ENCODE data around the gene AMIGO1. TPM values are rescaled to one million over a fixed set of nuclear protein-coding genes. Genes with fewer than 3 reads are reported as not detected.

Gene AMIGO1
- total RNA-seq, 4 donors from 2014 or later, result 2.1 to 8.5 (median 4.7) TPM

- 79% methylated on average over 14 of the region's 14 CpGs for WGBS
- no peaks in the 10 kb centered on the region for H3K9me3 ChIP-seq
- DNase-seq (ENCODE audit: low spot score in 2 of 2), result no peak
Measured at GRCh38 chr1:109527098-109527811, 17.7 kb upstream of the AMIGO1 start.

DNA sequence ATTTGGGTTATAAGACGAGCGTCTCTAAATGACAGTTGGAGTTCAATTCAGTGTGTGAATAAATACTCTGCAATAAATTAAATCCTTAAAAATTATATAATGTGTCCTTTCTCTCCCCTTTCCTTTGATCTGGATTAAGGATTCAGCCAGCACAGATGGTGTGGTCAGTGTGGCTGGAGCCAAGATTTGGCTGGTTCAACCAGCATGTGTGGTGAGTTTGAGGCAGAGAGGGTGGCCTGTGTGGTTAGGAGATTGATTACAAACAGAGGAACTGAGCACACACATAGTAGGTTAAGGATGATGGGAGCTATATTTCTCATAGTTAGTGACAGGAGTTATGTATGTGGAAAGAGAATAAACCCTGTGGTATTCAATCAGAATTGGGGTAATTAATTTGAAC, 14.2 kb upstream of the AMIGO1 start:
- WGBS, result 87% methylated on average over 2 of the region's 2 CpGs
- no peaks in the 10 kb centered on the region for H3K9me3 ChIP-seq
- TF ChIP-seq, protein P1, sequence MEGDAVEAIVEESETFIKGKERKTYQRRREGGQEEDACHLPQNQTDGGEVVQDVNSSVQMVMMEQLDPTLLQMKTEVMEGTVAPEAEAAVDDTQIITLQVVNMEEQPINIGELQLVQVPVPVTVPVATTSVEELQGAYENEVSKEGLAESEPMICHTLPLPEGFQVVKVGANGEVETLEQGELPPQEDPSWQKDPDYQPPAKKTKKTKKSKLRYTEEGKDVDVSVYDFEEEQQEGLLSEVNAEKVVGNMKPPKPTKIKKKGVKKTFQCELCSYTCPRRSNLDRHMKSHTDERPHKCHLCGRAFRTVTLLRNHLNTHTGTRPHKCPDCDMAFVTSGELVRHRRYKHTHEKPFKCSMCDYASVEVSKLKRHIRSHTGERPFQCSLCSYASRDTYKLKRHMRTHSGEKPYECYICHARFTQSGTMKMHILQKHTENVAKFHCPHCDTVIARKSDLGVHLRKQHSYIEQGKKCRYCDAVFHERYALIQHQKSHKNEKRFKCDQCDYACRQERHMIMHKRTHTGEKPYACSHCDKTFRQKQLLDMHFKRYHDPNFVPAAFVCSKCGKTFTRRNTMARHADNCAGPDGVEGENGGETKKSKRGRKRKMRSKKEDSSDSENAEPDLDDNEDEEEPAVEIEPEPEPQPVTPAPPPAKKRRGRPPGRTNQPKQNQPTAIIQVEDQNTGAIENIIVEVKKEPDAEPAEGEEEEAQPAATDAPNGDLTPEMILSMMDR (IDR thresholded peaks at IDR 0.05), result no peak
- no peaks in the 10 kb centered on the region for H3K36me3 ChIP-seq
- no peak overlapping the region for H3K27ac ChIP-seq
- no peak overlapping the region for H3K4me3 ChIP-seq
- no peaks in the 10 kb centered on the region for H3K4me1 ChIP-seq
- DNase-seq (ENCODE audit: low spot score in 2 of 2), result no peak
- peaks cover 4% of the 10 kb centered on the region for H3K27me3 ChIP-seq

More at GRCh38 chr1:109527098-109527811, 17.7 kb upstream of the AMIGO1 start:
- Histone ChIP-seq H3K4me1 (peaks cover 5% of the 10 kb centered on the region), H3K27ac (no peak overlapping the region), H3K27me3 (peaks cover 4% of the 10 kb centered on the region), H3K4me3 (no peak overlapping the region), H3K36me3 (no peaks in the 10 kb centered on the region)
- no peak for TF ChIP-seq EP300 (IDR thresholded peaks at IDR 0.05)
- TF ChIP-seq POLR2AphosphoS5 (IDR thresholded peaks at IDR 0.05), result no peak
- TF ChIP-seq POLR2A (IDR thresholded peaks at IDR 0.05), result no peak
- TF ChIP-seq, protein P1 (IDR thresholded peaks at IDR 0.05), result no peak

GRCh38 chr1:109522026-109522425, 12.5 kb upstream of the AMIGO1 start:
- 88% methylated on average over 7 of the region's 7 CpGs for WGBS
- TF ChIP-seq, protein P1 (IDR thresholded peaks at IDR 0.05), result no peak
- TF ChIP-seq POLR2AphosphoS5 (IDR thresholded peaks at IDR 0.05) (no peak), EP300 (IDR thresholded peaks at IDR 0.05) (no peak), POLR2A (IDR thresholded peaks at IDR 0.05) (no peak)
- H3K4me3 ChIP-seq, result no peak overlapping the region

DNA sequence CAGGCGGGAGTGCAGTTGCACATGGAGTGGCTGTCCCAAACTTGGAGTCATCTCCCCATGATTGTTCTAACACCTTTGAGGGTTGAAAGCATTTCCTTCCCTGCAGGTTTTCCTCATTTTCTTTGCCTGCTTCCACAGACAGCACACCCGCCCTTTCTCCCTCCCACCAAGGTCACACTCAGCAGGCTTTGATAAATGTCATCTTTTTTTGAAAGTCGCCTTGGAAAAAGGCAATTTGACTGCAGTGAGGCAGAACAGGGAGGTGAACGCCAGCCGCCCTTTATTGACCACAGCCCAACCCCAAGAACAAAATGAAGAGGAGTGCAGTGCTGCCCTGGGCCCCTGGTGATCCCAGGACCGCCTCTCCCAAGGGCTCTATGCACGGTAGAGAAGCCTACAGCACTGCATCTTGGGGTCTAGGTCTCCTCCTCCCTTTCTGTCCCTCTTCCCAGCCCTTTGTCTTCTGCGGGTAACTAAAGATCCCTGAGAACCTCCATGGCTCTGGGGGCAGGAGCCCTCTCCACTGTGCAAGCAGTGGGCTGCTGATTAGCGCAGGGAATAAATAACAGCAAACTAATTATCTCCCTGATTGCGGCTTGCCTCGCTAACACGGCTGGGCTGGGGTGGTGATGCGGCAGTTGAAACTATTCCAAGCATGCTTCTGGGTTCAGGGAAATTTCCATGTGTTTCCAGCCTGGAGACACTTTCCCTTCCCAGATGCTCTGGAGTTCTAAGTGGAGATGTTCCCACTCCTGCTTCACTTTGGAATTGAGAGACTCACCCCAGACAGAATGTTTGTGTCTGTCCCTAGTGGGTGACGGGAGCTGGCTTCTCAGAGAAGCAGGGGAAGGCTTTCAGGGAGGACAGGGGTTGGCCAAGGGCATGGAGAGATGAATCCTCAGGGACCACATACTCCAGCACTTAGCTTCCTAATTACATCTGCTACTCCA, 11.8 kb upstream of the AMIGO1 start:
- TF ChIP-seq, protein P1 (IDR thresholded peaks at IDR 0.05), result no peak
- TF ChIP-seq EP300 (IDR thresholded peaks at IDR 0.05) (no peak), POLR2A (IDR thresholded peaks at IDR 0.05) (no peak), POLR2AphosphoS5 (IDR thresholded peaks at IDR 0.05) (no peak)
- H3K36me3 ChIP-seq, result no peaks in the 10 kb centered on the region
- no peak overlapping the region for H3K4me3 ChIP-seq
- 54% methylated on average over 13 of the region's 14 CpGs for WGBS
- no peaks in the 10 kb centered on the region for H3K4me1 ChIP-seq
- H3K9me3 ChIP-seq, result no peaks in the 10 kb centered on the region
- no peak for DNase-seq (ENCODE audit: low spot score in 2 of 2)
- H3K27me3 ChIP-seq, result peaks cover 4% of the 10 kb centered on the region
- H3K27ac ChIP-seq, result no peak overlapping the region

More at GRCh38 chr1:109522026-109522425, 12.5 kb upstream of the AMIGO1 start:
- H3K27me3 ChIP-seq, result peaks cover 4% of the 10 kb centered on the region
- H3K4me1 ChIP-seq, result no peaks in the 10 kb centered on the region
- no peak overlapping the region for H3K27ac ChIP-seq
- no peak for DNase-seq (ENCODE audit: low spot score in 2 of 2)
- H3K36me3 ChIP-seq, result no peaks in the 10 kb centered on the region
- H3K9me3 ChIP-seq, result no peaks in the 10 kb centered on the region

DNA sequence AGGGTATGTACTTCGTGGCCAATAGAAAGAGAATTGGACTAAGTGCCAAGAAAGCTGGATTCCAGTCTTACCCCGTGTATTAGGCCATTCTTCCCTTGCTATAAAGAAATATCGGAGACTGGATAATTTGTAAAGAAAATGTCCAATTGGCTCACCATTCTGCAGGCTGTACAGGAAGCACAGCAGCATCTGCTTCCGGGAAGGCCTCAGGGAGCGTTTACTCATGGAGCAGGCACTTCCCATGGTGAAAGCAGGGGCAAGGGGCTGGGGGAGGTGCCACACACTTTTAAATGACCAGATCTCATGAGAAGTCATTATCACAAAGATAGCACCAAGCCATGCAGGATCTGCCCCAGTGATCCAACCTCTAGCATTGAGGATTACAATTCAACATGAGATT, 7.8 kb upstream of the AMIGO1 start:
- no peaks in the 10 kb centered on the region for H3K9me3 ChIP-seq
- no peak overlapping the region for H3K27ac ChIP-seq
- TF ChIP-seq EP300 (IDR thresholded peaks at IDR 0.05) (no peak), POLR2AphosphoS5 (IDR thresholded peaks at IDR 0.05) (no peak), POLR2A (IDR thresholded peaks at IDR 0.05) (no peak)
- TF ChIP-seq, protein P1 (IDR thresholded peaks at IDR 0.05), result no peak
- H3K4me3 ChIP-seq, result no peak overlapping the region
- DNase-seq (ENCODE audit: low spot score in 2 of 2), result no peak
- no peaks in the 10 kb centered on the region for H3K36me3 ChIP-seq
- no peaks in the 10 kb centered on the region for H3K27me3 ChIP-seq
- 81% methylated on average over 5 of the region's 5 CpGs for WGBS
- H3K4me1 ChIP-seq, result no peaks in the 10 kb centered on the region
